B cell (primary cell): ENCODE data around the gene SLC2A14.
"Not testable (repeated sequence)": the region's sequence is repeated elsewhere in the genome, so short reads cannot be mapped to it uniquely, and the experiment has no call there.

ENCODE experiments used
- EZH2 ChIP-seq: IDR thresholded peaks from 2 replicates; pipeline ENCODE4 v1.6.1; 2012; ENCODE audit warnings: borderline replicate concordance, low read depth, mild to moderate bottlenecking, moderate library complexity, low read length; ENCODE audit not compliant: insufficient read depth, poor library complexity, severe bottlenecking
- TF ChIP-seq, protein P1 (sequence below): fragments of 200-600 bp; IDR thresholded peaks from one replicate; pipeline ENCODE4 v1.8.0; 2022; ENCODE audit warnings: antibody characterized with exemption, mild to moderate bottlenecking

GRCh38 chr12:7798750-7799308 is 73.9 kb downstream of the SLC2A14 start:
- TF ChIP-seq, protein P1, sequence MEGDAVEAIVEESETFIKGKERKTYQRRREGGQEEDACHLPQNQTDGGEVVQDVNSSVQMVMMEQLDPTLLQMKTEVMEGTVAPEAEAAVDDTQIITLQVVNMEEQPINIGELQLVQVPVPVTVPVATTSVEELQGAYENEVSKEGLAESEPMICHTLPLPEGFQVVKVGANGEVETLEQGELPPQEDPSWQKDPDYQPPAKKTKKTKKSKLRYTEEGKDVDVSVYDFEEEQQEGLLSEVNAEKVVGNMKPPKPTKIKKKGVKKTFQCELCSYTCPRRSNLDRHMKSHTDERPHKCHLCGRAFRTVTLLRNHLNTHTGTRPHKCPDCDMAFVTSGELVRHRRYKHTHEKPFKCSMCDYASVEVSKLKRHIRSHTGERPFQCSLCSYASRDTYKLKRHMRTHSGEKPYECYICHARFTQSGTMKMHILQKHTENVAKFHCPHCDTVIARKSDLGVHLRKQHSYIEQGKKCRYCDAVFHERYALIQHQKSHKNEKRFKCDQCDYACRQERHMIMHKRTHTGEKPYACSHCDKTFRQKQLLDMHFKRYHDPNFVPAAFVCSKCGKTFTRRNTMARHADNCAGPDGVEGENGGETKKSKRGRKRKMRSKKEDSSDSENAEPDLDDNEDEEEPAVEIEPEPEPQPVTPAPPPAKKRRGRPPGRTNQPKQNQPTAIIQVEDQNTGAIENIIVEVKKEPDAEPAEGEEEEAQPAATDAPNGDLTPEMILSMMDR = not testable (repeated sequence)
- TF ChIP-seq EZH2 = not testable (repeated sequence)
